HepG2 (cell line): ENCODE results near the gene STIM1.

Source experiments
- KDM4B ChIP-seq: sonication (generic); formaldehyde crosslinking; IDR thresholded peaks from 2 replicates; pipeline ENCODE4 v1.4.0; 2020; ENCODE audit warnings: missing genetic modification reagents
- KLF9 ChIP-seq: IDR thresholded peaks from 2 replicates; pipeline ENCODE4 v1.6.1; 2016; ENCODE audit warnings: low read depth
- MAFK ChIP-seq, 2 experiments: IDR thresholded peaks in 1 of 2; conservative IDR thresholded peaks in 1 of 2; 2 replicates each; pipeline ENCODE4 v1.6.1; 2011; ENCODE audit warnings: improper control_type of control experiment in 2 of 2, low read length in 2 of 2
- PHF21A ChIP-seq: sonication (generic); formaldehyde crosslinking; IDR thresholded peaks from 2 replicates; pipeline ENCODE4 v1.5.0; 2020; ENCODE audit warnings: mild to moderate bottlenecking, missing genetic modification reagents
- TERF1 ChIP-seq: sonication (generic); formaldehyde crosslinking; IDR thresholded peaks from 2 replicates; pipeline ENCODE4 v1.8.0; 2022; ENCODE audit warnings: mild to moderate bottlenecking, missing genetic modification reagents, moderate library complexity
- TF ChIP-seq, protein P1 (sequence below): IDR thresholded peaks from 2 replicates; pipeline ENCODE4 v1.6.1; 2016; ENCODE audit warnings: low read depth

GRCh38 chr11:3947061-3947460, 91.6 kb downstream of the STIM1 start:
- TF ChIP-seq MAFK (conservative IDR thresholded peaks at IDR 0.05 in 1 of 2, IDR thresholded peaks at IDR 0.05 in 1 of 2; ENCODE audit: low read length in 2 of 2) (no peak), KLF9 (CRISPR knock-in tag) (no peak), KDM4B (no peak), TERF1 (CRISPR knock-in tag) (no peak), PHF21A (no peak)
- TF ChIP-seq, protein P1, sequence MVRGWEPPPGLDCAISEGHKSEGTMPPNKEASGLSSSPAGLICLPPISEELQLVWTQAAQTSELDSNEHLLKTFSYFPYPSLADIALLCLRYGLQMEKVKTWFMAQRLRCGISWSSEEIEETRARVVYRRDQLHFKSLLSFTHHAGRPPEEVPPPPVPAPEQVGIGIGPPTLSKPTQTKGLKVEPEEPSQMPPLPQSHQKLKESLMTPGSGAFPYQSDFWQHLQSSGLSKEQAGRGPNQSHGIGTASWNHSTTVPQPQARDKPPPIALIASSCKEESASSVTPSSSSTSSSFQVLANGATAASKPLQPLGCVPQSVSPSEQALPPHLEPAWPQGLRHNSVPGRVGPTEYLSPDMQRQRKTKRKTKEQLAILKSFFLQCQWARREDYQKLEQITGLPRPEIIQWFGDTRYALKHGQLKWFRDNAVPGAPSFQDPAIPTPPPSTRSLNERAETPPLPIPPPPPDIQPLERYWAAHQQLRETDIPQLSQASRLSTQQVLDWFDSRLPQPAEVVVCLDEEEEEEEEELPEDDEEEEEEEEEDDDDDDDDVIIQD (CRISPR knock-in tag): no peak
